GM23338 (cell line): ENCODE results near the gene SIMC1.
"Not testable (repeated sequence)": the region's sequence is repeated elsewhere in the genome, so short reads cannot be mapped to it uniquely, and the experiment has no call there.

ENCODE experiments used
- EZH2 ChIP-seq: fragments of 200-600 bp; sonication (generic); IDR thresholded peaks from one replicate; pipeline ENCODE4 v1.8.0; 2017; ENCODE audit warnings: antibody characterized with exemption, mild to moderate bottlenecking, low read depth; ENCODE audit not compliant: unreplicated experiment
- POLR2AphosphoS5 ChIP-seq: IDR thresholded peaks from 2 replicates; pipeline ENCODE4 v1.6.1; 2016; ENCODE audit warnings: antibody characterized with exemption, low read depth
- TF ChIP-seq, protein P1 (sequence below), 2 experiments: fragments of 200-600 bp in 1 of 2; sonication (generic) in 1 of 2; conservative IDR thresholded peaks; 2 replicates each; pipeline versions ENCODE4 v1.5.1 to v1.6.1; 2016 to 2017; ENCODE audit warnings: antibody characterized with exemption in 2 of 2, low read depth in 2 of 2, mild to moderate bottlenecking in 2 of 2, moderate library complexity in 1 of 2

DNA sequence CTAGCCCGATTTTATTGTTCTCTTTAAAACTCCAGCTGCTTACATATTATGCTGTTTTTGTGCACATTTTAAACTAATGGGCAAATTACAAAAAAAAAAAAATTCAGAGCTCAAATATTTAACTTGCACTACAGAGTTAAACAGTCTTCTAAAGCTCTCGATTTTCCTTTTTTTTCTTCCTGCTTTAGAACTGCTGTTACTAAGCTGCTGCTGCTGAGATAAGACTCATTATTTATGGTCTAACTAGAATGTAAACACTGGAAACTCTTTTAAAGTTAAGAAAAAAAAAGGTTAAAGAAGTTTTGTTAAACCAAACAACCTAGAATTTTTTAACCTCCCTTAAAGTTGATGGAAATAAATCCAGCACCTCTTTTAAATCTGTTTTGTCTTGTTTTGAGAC is 20.5 kb upstream of the SIMC1 start:
- TF ChIP-seq, protein P1, sequence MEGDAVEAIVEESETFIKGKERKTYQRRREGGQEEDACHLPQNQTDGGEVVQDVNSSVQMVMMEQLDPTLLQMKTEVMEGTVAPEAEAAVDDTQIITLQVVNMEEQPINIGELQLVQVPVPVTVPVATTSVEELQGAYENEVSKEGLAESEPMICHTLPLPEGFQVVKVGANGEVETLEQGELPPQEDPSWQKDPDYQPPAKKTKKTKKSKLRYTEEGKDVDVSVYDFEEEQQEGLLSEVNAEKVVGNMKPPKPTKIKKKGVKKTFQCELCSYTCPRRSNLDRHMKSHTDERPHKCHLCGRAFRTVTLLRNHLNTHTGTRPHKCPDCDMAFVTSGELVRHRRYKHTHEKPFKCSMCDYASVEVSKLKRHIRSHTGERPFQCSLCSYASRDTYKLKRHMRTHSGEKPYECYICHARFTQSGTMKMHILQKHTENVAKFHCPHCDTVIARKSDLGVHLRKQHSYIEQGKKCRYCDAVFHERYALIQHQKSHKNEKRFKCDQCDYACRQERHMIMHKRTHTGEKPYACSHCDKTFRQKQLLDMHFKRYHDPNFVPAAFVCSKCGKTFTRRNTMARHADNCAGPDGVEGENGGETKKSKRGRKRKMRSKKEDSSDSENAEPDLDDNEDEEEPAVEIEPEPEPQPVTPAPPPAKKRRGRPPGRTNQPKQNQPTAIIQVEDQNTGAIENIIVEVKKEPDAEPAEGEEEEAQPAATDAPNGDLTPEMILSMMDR (conservative IDR thresholded peaks at IDR 0.05; ENCODE audit: low read depth in 2 of 2) = not testable (repeated sequence)
- not testable (repeated sequence) for TF ChIP-seq EZH2, POLR2AphosphoS5
